22Rv1 (cell line): ENCODE data around the gene ERN1.
"Not testable (repeated sequence)": the region's sequence is repeated elsewhere in the genome, so short reads cannot be mapped to it uniquely, and the experiment has no call there.

Experiments used
- H3K27ac ChIP-seq: fragments of 450-650 bp; 2 replicates; pipeline ENCODE4 v1.5.1; 2017
- ZFX ChIP-seq: fragments of 450-650 bp; IDR thresholded peaks from 2 replicates; pipeline ENCODE4 v1.6.1; 2017; ENCODE audit warnings: antibody characterized with exemption, borderline replicate concordance
- TF ChIP-seq, protein P1 (sequence below): fragments of 450-650 bp; IDR thresholded peaks from 2 replicates; pipeline ENCODE4 v1.5.1; 2017; ENCODE audit warnings: mild to moderate bottlenecking

The ERN1 gene

DNA sequence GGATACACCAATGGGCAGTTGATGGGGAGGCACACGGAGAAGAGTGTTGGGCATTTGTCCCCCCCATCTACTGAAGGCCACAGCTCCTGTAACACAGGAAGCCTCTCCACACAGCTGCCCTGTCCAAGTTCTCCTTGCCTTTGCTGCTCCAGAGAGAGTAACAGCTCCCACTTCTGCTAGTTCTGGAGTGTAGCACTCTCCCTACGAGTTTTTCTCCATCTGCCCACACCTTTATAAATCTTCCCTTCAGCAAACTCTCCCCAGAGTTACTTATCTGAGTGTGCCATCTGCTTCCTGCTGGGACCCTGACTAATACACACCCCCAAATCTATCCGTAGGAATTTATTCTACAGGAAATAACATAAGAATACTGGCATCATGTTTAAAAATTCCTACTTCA lies 42.6 kb upstream of the ERN1 start:
- TF ChIP-seq ZFX, result no peak
- TF ChIP-seq, protein P1, sequence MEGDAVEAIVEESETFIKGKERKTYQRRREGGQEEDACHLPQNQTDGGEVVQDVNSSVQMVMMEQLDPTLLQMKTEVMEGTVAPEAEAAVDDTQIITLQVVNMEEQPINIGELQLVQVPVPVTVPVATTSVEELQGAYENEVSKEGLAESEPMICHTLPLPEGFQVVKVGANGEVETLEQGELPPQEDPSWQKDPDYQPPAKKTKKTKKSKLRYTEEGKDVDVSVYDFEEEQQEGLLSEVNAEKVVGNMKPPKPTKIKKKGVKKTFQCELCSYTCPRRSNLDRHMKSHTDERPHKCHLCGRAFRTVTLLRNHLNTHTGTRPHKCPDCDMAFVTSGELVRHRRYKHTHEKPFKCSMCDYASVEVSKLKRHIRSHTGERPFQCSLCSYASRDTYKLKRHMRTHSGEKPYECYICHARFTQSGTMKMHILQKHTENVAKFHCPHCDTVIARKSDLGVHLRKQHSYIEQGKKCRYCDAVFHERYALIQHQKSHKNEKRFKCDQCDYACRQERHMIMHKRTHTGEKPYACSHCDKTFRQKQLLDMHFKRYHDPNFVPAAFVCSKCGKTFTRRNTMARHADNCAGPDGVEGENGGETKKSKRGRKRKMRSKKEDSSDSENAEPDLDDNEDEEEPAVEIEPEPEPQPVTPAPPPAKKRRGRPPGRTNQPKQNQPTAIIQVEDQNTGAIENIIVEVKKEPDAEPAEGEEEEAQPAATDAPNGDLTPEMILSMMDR, result no peak
- no peak overlapping the region for H3K27ac ChIP-seq

DNA sequence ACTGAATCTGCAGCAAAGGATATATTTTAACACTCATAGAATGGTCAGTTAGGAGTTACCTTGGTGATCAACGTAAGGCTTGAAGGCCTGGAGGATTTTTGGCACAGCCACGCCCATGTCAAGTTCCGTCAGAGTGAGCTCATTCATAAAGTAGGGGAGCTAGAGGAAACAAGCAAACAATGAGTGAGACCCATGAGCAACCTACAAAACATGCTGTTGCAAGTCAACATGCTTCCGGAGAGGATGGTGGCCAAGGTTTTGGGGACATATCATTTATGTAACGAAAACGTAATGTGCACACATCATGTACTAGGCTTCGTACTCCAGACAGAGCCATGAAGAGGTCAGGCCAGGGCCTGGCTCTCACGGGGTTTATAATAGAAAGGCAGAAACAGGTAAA lies 41.1 kb upstream of the ERN1 start:
- H3K27ac ChIP-seq, result no peak overlapping the region
- TF ChIP-seq ZFX, result no peak
- TF ChIP-seq, protein P1, result no peak

DNA sequence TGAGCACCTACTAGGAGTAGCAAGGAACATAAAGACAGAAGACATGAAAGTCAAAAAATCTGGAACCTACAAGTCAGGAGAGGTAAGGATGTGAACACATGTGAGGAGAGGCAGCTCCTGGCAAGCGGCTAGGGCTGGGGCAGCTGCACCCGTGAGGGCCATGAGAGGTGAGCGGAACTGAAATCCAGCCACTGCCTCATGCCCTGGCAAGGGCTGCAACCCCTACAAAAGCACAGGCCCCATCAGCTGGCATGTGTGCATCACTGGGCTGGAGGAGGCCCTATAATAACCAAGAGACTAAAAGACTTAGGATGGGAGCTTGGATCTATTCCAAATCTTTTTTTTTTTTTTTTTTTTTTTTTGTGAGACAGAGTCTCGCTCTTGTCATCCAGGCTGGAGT lies 40.3 kb upstream of the ERN1 start:
- TF ChIP-seq, protein P1, result no peak
- no peak for TF ChIP-seq ZFX
- no peak overlapping the region for H3K27ac ChIP-seq

DNA sequence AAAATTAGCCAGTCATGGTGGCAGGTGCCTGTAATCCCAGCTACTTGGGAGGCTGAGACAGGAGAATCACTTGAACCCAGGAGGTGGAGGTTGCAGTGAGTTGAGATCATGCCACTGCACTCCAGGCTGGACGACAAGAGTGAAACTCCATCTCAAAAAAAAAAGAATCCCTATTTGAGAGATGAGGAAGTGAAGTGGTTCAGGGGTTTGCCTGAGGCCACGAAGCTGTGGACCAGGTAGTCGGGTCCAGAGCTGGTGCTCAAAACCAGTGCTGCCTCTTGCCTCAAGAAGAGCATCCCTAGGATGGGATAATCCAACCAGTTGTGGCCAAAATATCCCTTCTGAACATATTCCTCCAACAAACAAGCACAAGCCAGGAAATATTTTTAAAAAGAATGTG lies 37.7 kb upstream of the ERN1 start:
- H3K27ac ChIP-seq, result not testable (repeated sequence)

DNA sequence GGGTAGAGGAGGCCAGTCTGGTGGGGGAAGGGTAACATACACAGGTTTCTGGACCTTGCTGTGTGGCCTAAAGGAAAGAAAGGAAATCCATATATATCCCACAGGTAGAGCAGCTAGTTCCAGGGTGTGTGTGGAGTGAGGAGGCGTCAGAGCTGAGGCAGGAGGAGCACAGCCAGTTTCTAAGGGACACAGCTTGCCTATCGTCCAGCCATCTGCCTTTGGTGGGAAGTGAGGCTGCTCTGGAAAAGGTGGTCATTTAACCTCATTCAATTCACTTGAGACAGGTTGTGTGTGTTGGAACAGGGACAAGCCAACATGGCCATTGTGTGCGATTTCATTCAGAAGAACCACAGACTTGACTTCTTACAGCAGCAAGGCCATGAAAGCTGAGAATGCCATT lies 36.9 kb upstream of the ERN1 start:
- H3K27ac ChIP-seq, result no peak overlapping the region
- TF ChIP-seq, protein P1, result no peak
- no peak for TF ChIP-seq ZFX

DNA sequence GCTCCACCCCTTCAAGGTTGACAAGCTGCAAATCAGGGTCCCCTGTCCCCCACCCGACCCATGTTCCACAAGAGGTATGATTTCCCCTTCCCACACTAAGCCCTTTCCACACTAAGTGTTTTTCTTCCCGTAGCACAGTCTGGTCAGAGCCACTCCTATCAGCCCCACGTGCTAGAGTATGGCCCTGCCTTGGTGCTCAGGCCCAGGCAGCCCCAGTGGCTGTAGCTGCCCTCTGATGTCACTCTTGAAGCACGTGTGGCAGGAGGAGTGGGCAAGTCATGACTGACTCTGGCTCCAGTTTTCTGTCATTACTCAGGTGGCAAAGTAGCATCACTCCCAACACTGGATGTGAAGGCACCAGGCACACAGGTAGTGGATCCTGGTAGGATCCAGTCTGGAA lies 35.4 kb upstream of the ERN1 start:
- no peak overlapping the region for H3K27ac ChIP-seq
- no peak for TF ChIP-seq ZFX

DNA sequence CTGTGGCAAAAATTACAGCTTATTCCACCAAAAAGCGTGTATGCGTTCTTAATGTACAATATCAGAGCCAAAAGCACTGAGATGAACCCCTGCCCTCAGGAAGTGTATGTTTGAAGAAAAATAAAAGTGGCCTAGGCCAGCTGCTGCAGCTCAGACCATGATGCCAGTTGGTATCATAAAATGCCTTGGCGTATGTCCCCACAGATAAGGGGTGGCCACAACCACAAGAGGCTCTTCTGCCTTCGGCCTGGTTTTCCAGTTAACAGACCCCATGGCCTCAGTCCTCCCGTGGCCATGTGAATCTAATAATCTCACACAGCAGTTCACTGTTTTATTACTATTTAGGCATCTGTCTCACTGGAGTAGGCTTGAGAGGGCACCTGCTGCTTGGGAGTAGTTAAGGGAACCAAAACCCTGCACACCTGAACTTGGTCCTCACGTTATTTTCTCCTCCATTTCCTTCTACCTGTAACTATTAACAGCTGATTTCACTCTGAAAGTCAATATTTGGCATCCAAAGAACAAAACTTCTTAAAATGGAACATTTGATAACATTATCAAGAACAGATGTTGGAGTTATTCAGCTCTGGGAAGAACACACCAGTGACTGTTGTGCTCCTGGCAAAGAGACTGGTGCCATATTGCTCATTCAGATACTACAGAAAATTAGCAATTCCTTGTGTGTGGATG lies 34.8 kb upstream of the ERN1 start:
- no peak overlapping the region for H3K27ac ChIP-seq
- TF ChIP-seq, protein P1, result no peak
- no peak for TF ChIP-seq ZFX

DNA sequence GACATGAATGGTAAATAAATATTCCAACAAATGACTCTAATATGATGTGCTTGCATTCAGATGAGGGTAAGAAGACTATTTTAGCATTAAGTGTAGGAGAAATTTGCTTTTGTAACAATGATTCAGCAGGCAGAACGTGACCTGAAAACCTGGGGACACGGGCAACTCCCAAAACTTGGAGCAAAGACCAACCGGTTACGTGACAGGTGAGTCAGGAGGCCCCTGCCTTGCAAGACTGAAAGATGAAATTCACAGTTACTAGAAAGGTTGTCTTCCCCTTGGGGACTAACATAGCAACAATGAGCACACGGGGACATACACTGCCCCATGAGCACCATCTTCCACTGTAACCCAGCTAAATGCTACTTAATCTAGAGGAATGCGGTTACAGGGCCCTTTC lies 33.5 kb upstream of the ERN1 start:
- TF ChIP-seq, protein P1, result no peak
- TF ChIP-seq ZFX, result no peak
- no peak overlapping the region for H3K27ac ChIP-seq
